ENCODE data around the gene INO80E. TPM values are rescaled to one million over a fixed set of nuclear protein-coding genes. Genes with fewer than 3 reads are reported as not detected.

The INO80E gene
- total and polyA plus RNA-seq, 2 donors (not counting 3 experiments of a cell fraction or from before 2014, with no cell fraction given): 42.7 to 76.4 TPM

DNA sequence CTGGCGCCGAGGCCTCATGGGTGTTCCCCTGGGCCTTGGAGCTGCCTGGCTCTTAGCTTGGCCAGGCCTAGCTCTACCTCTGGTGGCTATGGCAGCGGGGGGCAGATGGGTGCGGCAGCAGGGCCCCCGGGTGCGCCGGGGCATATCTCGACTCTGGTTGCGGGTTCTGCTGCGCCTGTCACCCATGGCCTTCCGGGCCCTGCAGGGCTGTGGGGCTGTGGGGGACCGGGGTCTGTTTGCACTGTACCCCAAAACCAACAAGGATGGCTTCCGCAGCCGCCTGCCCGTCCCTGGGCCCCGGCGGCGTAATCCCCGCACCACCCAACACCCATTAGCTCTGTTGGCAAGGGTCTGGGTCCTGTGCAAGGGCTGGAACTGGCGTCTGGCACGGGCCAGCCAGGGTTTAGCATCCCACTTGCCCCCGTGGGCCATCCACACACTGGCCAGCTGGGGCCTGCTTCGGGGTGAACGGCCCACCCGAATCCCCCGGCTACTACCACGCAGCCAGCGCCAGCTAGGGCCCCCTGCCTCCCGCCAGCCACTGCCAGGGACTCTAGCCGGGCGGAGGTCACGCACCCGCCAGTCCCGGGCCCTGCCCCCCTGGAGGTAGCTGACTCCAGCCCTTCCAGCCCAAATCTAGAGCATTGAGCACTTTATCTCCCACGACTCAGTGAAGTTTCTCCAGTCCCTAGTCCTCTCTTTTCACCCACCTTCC is 8.5 kb upstream of the INO80E start:
- no peak overlapping the region for H3K9ac ChIP-seq (replicated peaks; ENCODE audit: extremely low read depth, insufficient read depth, low read length)
- no peaks in the 10 kb centered on the region for H3K9me1 ChIP-seq (replicated peaks; ENCODE audit: control insufficient read depth, extremely low read depth, insufficient read depth, low read length)
- dilution Hi-C loops (cut with MboI; ENCODE audit: extremely low pct_ligation_motif_present, low sequenced_read_pairs) (no loop called here), intact Hi-C loops (cut with micrococcal nuclease) (no loop called here)
- H2AFZ ChIP-seq (ENCODE audit: low read depth, low read length): no peak overlapping the region
- no peak overlapping the region for H3K27ac ChIP-seq (ENCODE audit: insufficient read depth, low read depth, low read length)
- H3K36me3 ChIP-seq (ENCODE audit: control insufficient read depth in 2 of 2, extremely low read depth in 1 of 2, insufficient read depth in 2 of 2, low read length in 2 of 2): peaks cover 39 to 87% of the 10 kb centered on the region in 2 experiments
- H3K27me3 ChIP-seq (ENCODE audit: control insufficient read depth in 2 of 2, insufficient read depth in 2 of 2, low read length in 2 of 2): no peaks in the 10 kb centered on the region
- ChIA-PET CTCF (no interaction called here), POLR2A (interaction anchor here (1.1 kb wide), 1 partner anchor 14 kb away, joined by 3 read pairs; the partner anchor contains the start of gene TAOK2)
- no TSS peak for BruUV-seq (replicated peaks)
- no peaks in the 10 kb centered on the region for H3K79me2 ChIP-seq (ENCODE audit: control insufficient read depth, insufficient read depth, low read length)
- H4K20me1 ChIP-seq (replicated peaks; ENCODE audit: control insufficient read depth, extremely low read depth, insufficient read depth, low read length): no peaks in the 10 kb centered on the region
- H3K4me1 ChIP-seq (ENCODE audit: control insufficient read depth, extremely low read depth, insufficient read depth, low read length): no peaks in the 10 kb centered on the region
- H3K4me3 ChIP-seq (replicated peaks in 1 of 3; ENCODE audit: insufficient read depth in 1 of 3, low read depth in 1 of 3, low read length in 3 of 3): no peak overlapping the region
- DNase-seq (ENCODE audit: low read depth, low spot score) (no peak), FAIRE-seq (no peak)
- no peaks in the 10 kb centered on the region for H3K9me3 ChIP-seq (replicated peaks; ENCODE audit: control insufficient read depth, insufficient read depth, low read length)
- H3K4me2 ChIP-seq (ENCODE audit: insufficient read depth, low read length): no peak overlapping the region
- no peak for TF ChIP-seq MYC (IDR thresholded peaks at IDR 0.05; ENCODE audit: low read depth, low read length)
- TF ChIP-seq JUN (IDR thresholded peaks at IDR 0.05; ENCODE audit: borderline replicate concordance, insufficient read depth, insufficient read length, low read depth): no peak
- TF ChIP-seq FOS (IDR thresholded peaks at IDR 0.05; ENCODE audit: borderline replicate concordance, insufficient read depth, low read length): no peak
- TF ChIP-seq, protein P1, sequence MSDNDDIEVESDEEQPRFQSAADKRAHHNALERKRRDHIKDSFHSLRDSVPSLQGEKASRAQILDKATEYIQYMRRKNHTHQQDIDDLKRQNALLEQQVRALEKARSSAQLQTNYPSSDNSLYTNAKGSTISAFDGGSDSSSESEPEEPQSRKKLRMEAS (IDR thresholded peaks at IDR 0.05; ENCODE audit: insufficient read depth, insufficient read length): no peak
- TF ChIP-seq EZH2 (IDR thresholded peaks at IDR 0.05; ENCODE audit: borderline replicate concordance, low read depth, low read length, severe bottlenecking): no peak
- TF ChIP-seq POLR2AphosphoS5 (IDR thresholded peaks at IDR 0.05; ENCODE audit: insufficient read depth, low read depth, low read length): no peak
- TF ChIP-seq, protein P2, sequence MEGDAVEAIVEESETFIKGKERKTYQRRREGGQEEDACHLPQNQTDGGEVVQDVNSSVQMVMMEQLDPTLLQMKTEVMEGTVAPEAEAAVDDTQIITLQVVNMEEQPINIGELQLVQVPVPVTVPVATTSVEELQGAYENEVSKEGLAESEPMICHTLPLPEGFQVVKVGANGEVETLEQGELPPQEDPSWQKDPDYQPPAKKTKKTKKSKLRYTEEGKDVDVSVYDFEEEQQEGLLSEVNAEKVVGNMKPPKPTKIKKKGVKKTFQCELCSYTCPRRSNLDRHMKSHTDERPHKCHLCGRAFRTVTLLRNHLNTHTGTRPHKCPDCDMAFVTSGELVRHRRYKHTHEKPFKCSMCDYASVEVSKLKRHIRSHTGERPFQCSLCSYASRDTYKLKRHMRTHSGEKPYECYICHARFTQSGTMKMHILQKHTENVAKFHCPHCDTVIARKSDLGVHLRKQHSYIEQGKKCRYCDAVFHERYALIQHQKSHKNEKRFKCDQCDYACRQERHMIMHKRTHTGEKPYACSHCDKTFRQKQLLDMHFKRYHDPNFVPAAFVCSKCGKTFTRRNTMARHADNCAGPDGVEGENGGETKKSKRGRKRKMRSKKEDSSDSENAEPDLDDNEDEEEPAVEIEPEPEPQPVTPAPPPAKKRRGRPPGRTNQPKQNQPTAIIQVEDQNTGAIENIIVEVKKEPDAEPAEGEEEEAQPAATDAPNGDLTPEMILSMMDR (IDR thresholded peaks at IDR 0.05; ENCODE audit: extremely low read depth in 1 of 2, insufficient read depth in 1 of 2, low read depth in 1 of 2, low read length in 2 of 2): no peak

Measured in endothelial cell of umbilical vein (primary cell).